GM12801 (cell line): ENCODE measurements around the gene IRS2.

Source experiments
- TF ChIP-seq, protein P1 (sequence below): IDR thresholded peaks from one replicate; pipeline ENCODE4 v1.5.1; 2011; ENCODE audit warnings: control low read depth; ENCODE audit not compliant: insufficient read length; ENCODE audit errors: extremely low read depth

Gene IRS2

DNA sequence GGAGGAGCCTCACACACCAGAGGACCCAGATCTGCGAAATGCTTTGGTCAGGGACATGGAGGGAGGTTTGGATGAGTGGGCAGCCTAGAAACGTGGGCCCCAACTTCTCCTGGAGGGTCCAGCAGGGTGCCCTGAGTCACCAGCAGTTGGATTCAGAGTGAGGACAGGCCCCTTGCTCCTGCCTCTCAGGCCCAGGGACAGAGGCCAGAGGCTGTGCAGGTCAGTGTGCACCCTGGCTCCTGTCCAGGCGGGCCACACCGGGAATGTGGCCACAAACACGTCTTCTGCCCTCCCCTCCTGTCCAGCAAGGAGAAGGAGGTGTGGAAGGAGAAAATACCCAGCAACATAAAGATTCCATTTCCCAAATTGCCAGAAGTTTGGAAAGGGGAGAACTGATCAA lies 19.4 kb downstream of the IRS2 start:
- TF ChIP-seq, protein P1, sequence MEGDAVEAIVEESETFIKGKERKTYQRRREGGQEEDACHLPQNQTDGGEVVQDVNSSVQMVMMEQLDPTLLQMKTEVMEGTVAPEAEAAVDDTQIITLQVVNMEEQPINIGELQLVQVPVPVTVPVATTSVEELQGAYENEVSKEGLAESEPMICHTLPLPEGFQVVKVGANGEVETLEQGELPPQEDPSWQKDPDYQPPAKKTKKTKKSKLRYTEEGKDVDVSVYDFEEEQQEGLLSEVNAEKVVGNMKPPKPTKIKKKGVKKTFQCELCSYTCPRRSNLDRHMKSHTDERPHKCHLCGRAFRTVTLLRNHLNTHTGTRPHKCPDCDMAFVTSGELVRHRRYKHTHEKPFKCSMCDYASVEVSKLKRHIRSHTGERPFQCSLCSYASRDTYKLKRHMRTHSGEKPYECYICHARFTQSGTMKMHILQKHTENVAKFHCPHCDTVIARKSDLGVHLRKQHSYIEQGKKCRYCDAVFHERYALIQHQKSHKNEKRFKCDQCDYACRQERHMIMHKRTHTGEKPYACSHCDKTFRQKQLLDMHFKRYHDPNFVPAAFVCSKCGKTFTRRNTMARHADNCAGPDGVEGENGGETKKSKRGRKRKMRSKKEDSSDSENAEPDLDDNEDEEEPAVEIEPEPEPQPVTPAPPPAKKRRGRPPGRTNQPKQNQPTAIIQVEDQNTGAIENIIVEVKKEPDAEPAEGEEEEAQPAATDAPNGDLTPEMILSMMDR = no peak

DNA sequence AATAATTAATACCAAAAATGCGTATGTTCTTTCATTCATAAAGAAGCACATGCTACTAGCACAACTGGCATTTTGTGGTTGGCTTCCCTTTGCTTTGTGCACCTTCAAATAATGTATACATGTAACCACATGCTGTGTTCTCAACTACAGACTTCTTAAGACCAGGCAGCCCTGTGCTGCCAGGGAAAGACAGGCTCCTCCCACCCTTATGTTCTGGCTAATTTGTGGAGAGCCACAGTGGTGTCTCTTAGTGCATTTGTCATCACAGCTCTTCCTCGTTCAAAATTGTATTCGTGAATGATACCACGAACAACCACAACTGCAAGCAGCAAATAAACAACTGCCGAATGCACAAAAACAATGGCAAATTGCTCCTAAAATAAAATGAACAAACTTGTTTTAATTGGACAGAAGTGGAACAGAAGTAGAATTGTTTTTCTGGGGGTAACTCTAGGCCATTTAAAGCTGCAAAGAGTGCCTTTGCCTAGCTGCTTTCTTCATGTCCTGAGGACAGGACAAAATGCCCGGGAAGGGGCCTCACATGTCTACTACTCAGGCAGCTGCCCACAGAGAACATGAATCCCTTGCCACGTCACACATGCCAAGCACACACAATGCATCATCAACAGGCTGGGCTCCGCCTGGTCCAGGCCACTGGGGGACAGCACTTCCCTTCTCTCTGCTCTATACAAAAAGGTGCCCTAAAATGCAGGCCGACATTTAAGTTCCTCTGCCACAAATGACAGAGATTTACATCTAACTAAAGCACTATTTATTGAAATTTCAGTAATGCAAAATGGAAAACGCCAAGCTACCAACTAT lies 21.7 kb downstream of the IRS2 start:
- TF ChIP-seq, protein P1 = no peak

DNA sequence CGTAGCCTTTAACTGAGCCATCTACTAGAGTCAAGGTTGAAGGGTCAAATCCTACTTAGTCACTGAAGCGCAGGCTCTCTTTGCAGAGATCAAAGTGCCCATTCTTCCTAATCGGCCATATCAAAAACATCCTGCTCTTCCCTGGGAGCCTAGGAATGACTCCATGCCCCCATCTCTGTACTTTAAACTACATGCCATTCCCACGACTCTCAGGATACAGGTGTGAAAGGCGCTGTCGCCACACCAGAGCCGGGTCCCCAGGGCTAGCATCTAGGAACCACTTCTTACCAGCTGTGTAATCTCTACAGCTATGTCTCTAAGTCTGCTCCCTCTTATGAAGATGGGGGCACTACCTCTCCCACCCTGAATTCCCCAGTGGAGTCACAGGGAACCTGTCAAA lies 22.3 kb downstream of the IRS2 start:
- TF ChIP-seq, protein P1 = no peak

DNA sequence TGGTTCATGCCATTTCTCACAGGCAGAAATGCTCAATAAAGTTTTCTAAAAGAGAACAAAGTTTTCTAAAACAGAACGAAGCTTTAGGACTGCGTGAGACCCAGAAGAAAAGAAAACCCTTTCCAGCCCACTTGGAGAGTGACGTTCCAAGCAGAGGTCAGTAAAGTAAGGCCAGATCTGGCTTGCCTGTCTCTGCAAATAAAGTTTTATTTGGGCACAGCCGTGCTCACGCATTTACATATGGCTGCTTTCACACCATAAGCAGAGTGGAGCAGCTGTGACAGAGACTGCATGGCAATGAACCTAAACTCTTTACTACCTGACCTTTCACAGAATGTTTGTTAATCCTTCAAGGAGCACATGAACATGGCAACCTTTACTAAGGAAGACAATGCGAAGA lies 23.6 kb downstream of the IRS2 start:
- TF ChIP-seq, protein P1 = no peak

DNA sequence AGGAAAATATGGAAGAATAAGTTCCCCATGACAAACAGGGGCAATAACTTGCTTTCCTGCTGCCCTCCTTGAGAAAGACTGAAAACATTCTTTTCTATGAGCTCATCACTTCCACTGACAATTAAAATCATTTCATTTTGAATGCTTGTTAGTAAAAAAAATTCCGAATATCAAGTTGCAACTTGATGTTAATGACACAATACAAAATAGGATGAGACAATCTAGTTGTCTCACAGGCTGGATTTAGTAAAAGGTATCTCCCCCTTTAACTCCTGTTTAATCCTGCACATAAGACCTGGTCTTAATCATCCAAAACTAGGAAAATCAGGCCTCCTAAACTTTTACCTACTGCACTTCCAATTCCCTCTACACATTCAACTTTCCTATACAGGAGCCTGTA lies 24.7 kb downstream of the IRS2 start:
- TF ChIP-seq, protein P1 = no peak

DNA sequence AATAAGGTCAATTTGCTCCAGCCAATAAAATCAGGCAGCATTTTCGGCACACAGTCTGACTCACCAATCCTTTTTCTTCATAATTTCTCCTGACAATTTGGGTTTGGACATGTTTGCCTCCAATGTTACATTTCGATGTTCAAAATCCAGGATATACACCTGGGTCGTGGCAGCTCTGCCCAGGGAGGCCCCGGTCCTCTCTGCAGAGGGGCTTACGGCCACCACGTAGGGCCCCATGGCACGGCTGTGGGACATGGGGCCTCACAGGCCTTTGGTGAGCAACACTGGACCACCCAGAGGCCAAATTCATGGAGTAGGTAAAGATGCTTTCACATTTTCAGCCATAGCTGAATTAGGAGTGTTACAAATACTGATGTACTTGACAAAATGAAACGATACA lies 25.4 kb downstream of the IRS2 start:
- TF ChIP-seq, protein P1 = no peak

DNA sequence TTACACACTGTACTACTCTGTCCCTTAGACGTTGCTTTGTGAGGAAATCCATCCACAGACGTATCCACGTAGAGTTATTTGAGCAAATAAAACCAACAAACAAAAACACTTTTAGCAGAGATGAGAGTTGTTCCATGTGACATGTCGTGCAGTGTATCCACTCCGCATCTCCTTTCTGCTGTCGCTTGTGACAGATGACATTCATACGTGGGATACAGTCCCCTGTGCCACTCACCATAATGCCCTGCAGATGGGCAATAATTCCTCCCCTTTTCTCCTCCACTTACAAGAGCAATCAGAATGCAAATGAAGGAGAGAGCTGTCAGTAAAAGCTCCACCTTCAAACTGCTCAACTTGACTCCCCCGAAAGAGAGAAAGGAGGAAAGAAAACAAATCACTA lies 26.0 kb downstream of the IRS2 start:
- TF ChIP-seq, protein P1 = no peak

DNA sequence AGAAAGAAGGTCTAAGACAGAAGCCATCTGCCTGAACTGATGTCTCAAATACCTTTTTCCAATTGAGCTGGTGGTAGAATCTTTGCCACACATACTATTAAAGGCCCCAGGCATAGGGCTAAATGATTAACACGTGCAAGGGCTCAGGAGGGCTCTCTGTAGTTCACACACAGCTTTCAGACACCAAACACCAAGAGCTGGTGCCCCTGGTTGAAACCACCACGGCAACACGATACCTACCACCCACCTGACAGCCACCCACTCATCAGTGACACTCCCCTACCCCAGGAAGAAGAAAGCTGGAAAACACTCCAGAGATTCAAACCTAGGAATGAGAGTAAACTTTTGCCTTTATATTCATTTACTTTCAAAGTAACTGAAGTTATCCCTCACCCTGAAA lies 26.8 kb downstream of the IRS2 start:
- TF ChIP-seq, protein P1 = no peak
